ENCODE results near the gene ZCCHC9. TPM values are rescaled to one million over a fixed set of nuclear protein-coding genes. Genes with fewer than 3 reads are reported as not detected.
"Not testable (repeated sequence)": the region's sequence is repeated elsewhere in the genome, so short reads cannot be mapped to it uniquely, and the experiment has no call there.

Gene ZCCHC9
- total RNA-seq, 4 donors from 2014 or later, result 12.6 to 23.0 (median 21.2) TPM

- intact Hi-C loops (cut with DNase I; ENCODE audit: low total_unique reads), result no loop called here
- H3K4me3 ChIP-seq (ENCODE audit: low read depth, poor library complexity, severe bottlenecking), result no peak overlapping the region
- 75 to 80% methylated on average over 1 of the region's 1 CpG for WGBS, 2 donors
- TF ChIP-seq POLR2A (IDR thresholded peaks at IDR 0.05) (no peak), CTCF (IDR thresholded peaks at IDR 0.05) (no peak)
- no peak for DNase-seq (ENCODE audit: low spot score in 2 of 2)
Observed at GRCh38 chr5:81283976-81284375, 17.4 kb upstream of the ZCCHC9 start.

- no peak for TF ChIP-seq CTCF (IDR thresholded peaks at IDR 0.05)
- TF ChIP-seq POLR2A (IDR thresholded peaks at IDR 0.05), result no peak
- WGBS, 2 donors, result 60 to 70% methylated on average over 3 of the region's 3 CpGs
Observed at GRCh38 chr5:81286059-81286617, 15.2 kb upstream of the ZCCHC9 start.

GRCh38 chr5:81288021-81288433, 13.4 kb upstream of the ZCCHC9 start:
- 47 to 50% methylated on average over 4 of the region's 4 CpGs for WGBS, 2 donors
- TF ChIP-seq POLR2A (IDR thresholded peaks at IDR 0.05) (no peak), CTCF (IDR thresholded peaks at IDR 0.05) (no peak)
- H3K4me3 ChIP-seq (ENCODE audit: low read depth, poor library complexity, severe bottlenecking), result no peak overlapping the region
- intact Hi-C loops (cut with DNase I; ENCODE audit: low total_unique reads), result no loop called here
- DNase-seq (ENCODE audit: low spot score in 2 of 2), result no peak

More at GRCh38 chr5:81286059-81286617, 15.2 kb upstream of the ZCCHC9 start:
- intact Hi-C loops (cut with DNase I; ENCODE audit: low total_unique reads), result no loop called here
- DNase-seq (ENCODE audit: low spot score in 2 of 2), result no peak
- no peak overlapping the region for H3K4me3 ChIP-seq (ENCODE audit: low read depth, poor library complexity, severe bottlenecking)

- no peak for DNase-seq (ENCODE audit: low spot score in 2 of 2)
- intact Hi-C loops (cut with DNase I; ENCODE audit: low total_unique reads), result no loop called here
- no peak overlapping the region for H3K4me3 ChIP-seq (ENCODE audit: low read depth, poor library complexity, severe bottlenecking)
- TF ChIP-seq CTCF (IDR thresholded peaks at IDR 0.05), result no peak
- no peak for TF ChIP-seq POLR2A (IDR thresholded peaks at IDR 0.05)
- 71 to 76% methylated on average over 1 of the region's 1 CpG for WGBS, 2 donors
Observed at GRCh38 chr5:81290146-81290545, 11.2 kb upstream of the ZCCHC9 start.

DNA sequence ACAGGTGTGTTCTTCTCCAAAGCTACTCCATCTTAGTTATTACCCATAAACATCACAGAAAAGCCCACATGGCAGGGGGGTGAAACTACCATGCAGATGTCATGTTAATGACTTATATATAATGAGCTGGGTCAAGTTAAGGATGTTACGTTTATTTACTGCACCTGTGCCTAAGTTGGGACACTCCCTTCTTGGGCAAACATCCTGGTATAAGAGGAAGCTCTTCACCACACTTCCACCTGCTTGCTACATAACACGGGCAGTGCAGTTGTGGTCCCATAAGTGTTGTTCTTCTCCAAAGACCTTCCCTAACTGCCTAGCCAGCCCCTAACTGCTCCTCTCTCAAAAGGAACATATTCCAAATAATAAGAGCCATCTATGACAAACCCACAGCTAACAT, 9.3 kb upstream of the ZCCHC9 start:
- TF ChIP-seq CTCF (IDR thresholded peaks at IDR 0.05), result no peak
- TF ChIP-seq POLR2A (IDR thresholded peaks at IDR 0.05), result no peak
- DNase-seq (ENCODE audit: low spot score in 2 of 2), result no peak
- WGBS, 2 donors, result 90 to 96% methylated on average over 2 of the region's 2 CpGs
- intact Hi-C loops (cut with DNase I; ENCODE audit: low total_unique reads), result no loop called here
- H3K4me3 ChIP-seq (ENCODE audit: low read depth, poor library complexity, severe bottlenecking), result no peak overlapping the region

GRCh38 chr5:81294021-81294420, 7.4 kb upstream of the ZCCHC9 start:
- WGBS, 2 donors, result 81% methylated on average over 5 of the region's 5 CpGs
- intact Hi-C loops (cut with DNase I; ENCODE audit: low total_unique reads); H3K4me3 ChIP-seq (ENCODE audit: low read depth, poor library complexity, severe bottlenecking); DNase-seq (ENCODE audit: low spot score in 2 of 2): not testable (repeated sequence)

Data from lower leg skin (tissue), 4 donors.